SIG-M5 treated with dmso at 0.1 percent for 504 hours (cell line): Measurements from ENCODE around the gene ZHX3.

Experiments
- DNase-seq: peaks from one replicate; lab custom pipeline; 2025; ENCODE audit not compliant: unreplicated experiment; lab: John Stamatoyannopoulos, UW

ZHX3 gene

GRCh38 chr20:41173161-41173721 lies 144.3 kb downstream of the ZHX3 start:
- peak; percentile 53 for DNase-seq

GRCh38 chr20:41172296-41173140 lies 145.0 kb downstream of the ZHX3 start:
- DNase-seq = no peak

GRCh38 chr20:41171736-41172295 lies 145.7 kb downstream of the ZHX3 start:
- no peak for DNase-seq

- no peak for DNase-seq
These were observed 147.0 kb downstream of the ZHX3 start for GRCh38 chr20:41170386-41171105.

GRCh38 chr20:41169791-41170351 lies 147.7 kb downstream of the ZHX3 start:
- no peak for DNase-seq

GRCh38 chr20:41169162-41169690 lies 148.3 kb downstream of the ZHX3 start:
- DNase-seq = no peak

- no peak for DNase-seq
These were observed 149.0 kb downstream of the ZHX3 start for GRCh38 chr20:41168281-41169161.

- no peak for DNase-seq
These were observed 149.9 kb downstream of the ZHX3 start for GRCh38 chr20:41167481-41168253.

- no peak for DNase-seq
These were observed 150.4 kb downstream of the ZHX3 start for GRCh38 chr20:41167118-41167470.

- DNase-seq = no peak
These were observed 151.1 kb downstream of the ZHX3 start for GRCh38 chr20:41166201-41167117.

- no peak for DNase-seq
These were observed 152.3 kb downstream of the ZHX3 start for GRCh38 chr20:41165001-41165882.

GRCh38 chr20:41163821-41164220 lies 153.7 kb downstream of the ZHX3 start:
- DNase-seq = no peak

GRCh38 chr20:41162396-41162795 lies 155.1 kb downstream of the ZHX3 start:
- no peak for DNase-seq

GRCh38 chr20:41161886-41162285 lies 155.6 kb downstream of the ZHX3 start:
- no peak for DNase-seq

- no peak for DNase-seq
These were observed 156.8 kb downstream of the ZHX3 start for GRCh38 chr20:41160686-41161085.

- DNase-seq = no peak
These were observed 158.0 kb downstream of the ZHX3 start for GRCh38 chr20:41159547-41159946.

GRCh38 chr20:41158082-41158625 lies 159.4 kb downstream of the ZHX3 start:
- no peak for DNase-seq
